HG03045 (cell line): Measurements from ENCODE around the gene ZC3H4.

Experiments
- ATAC-seq: cut with Tn5 transposase; IDR thresholded peaks from one replicate; pipeline ENCODE4 v1.9.1; 2021; ENCODE audit warnings: mild to moderate bottlenecking, moderate library complexity; ENCODE audit not compliant: unreplicated experiment

The ZC3H4 gene

DNA sequence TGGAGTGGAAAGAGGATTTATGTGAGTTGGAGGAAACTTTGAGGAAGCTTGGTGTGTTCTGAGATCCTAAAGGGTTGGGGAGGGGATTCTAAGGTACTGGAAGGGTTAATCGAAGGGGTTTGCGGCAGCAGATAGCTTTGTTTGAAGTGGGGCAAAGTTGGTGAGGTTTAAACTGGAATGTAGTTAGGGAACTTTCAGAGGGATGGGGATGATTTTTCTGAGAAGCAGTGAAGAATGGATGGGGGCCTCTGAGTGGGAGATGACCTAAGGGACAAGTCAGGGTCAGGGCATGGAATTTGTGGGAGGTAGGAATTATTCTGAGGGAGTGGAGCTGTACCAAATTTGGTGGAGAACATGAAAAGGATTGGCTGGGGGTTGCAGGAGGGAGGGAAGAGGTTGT, 21.0 kb upstream of the ZC3H4 start:
- no peak for ATAC-seq

DNA sequence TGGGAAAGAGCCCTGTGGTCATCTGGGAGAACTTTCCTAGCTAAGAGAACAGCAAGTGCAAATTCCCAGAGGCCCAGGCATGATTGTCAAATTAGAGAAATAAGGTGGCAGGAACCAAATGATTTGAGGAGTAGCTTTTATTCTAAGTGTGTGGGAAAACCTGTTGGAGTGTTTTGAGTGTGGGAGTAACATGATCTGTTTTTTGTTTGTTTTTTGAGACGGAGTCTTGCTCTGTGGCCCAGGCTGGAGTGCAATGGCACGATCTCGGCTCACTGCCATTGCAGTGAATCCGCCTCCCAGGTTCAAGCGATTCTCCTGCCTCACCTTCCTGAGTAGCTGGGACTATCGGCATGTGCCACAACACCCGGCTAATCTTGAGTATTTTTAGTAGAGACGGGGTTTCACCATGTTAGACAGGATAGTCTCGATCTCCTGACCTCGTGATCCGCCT, 19.5 kb upstream of the ZC3H4 start:
- ATAC-seq = no peak

DNA sequence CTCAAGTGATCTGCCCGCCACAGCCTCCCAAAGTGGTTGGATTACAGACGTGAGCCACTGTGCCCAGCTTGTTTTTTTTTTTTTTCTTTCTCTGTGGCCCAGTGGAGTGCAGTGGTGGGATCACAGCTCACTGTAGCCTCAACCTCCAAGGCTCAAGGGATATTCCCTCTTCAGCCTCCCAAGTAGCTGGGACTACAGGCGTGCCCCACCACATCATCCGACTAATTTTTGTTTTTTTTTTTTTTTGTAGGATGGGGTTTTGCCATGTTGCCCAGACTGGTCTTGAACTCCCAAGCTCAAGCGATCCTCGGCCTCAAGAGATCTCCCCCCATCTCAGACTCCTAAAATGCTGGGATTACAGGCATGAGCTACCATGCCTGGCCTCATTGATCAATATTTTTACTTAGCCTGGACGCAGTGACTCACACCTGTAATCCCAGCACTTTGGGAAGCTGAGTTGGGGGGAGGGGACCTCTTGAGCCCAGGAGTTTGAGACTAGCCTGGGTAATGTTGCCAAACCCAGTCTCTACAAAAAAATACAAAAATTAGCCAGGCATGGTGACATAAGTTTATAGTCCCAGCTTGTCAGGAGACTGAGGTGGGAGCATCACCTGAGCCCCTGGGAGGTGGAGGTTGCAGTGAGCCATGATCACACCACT, 18.7 kb upstream of the ZC3H4 start:
- no peak for ATAC-seq

DNA sequence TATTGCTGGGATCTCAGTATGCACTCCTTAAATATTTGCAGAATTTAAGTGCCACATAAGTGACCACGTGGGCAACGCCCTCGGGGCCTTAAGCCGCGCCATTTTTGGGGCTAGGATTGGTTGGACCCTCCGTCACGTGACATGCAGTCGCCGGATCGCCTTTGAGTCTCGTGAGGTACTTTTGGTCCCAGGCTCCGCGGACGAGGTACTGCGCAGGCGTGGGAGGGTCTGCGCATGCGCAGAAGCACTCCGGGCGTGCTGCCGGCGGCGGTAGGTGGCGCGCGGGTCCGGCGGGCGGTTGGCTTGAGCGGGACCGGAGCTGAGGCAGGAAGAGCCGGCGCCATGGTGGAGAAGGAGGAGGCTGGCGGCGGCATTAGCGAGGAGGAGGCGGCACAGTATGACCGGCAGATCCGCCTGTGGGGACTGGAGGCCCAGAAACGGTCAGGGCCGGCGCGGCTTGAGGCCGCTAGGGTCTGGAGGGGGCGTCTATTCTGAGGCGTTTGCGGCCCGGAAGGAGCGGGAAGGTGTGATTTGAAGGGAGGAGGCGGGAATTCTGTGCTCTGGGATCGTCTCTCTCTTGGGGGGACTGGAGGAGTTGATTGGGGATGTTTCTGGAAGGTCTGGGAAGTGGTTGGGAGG, 17.1 kb upstream of the ZC3H4 start, which contains the start of gene SAE1:
Gene SAE1, plus strand, starts transcription at position 247 of the 639 bp plus-strand sequence. Its CDS starts 96 bp downstream, at position 343.
- ATAC-seq = peak; percentile 83

DNA sequence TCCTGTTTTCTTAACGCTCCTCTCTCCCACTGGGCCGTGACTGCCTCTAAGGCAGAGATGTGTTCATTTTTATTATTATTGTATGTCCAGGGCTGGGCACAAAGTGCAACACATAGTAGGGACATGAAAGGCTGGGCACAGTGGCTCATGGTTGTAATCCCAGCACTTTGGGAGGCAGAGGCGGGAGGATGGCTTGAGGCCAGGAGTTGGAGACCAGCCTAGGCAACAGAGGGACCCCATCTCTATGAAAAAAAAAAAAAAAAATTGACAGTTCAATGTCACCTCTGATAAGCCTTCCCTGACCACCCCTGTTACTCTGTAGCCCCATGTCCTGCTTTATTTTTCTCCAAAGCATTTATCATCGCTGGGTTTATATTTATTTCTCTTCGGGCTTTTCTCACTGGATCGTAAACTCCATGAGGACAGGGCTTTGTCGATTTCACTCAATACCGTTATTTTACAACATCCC, 16.6 kb upstream of the ZC3H4 start:
- ATAC-seq = no peak

DNA sequence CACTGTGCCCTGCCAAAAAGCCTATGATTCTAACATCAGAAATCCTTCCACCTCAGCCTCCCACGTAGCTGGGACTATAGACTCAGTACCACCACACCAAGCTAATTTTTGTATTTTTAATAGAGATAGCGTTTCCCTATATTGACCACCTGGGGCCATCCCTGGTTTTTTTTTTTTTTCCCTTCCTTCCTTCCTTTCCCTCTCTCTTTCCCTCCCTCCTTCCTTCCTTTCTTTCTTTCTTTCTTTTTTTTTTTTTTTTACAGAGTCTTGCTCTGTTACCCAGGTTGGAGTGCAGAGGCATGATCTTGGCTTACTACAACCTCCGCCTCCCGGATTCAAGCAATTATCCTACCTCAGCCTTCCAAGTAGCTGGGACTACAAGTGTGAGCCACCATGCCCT, 16.0 kb upstream of the ZC3H4 start:
- ATAC-seq = no peak

DNA sequence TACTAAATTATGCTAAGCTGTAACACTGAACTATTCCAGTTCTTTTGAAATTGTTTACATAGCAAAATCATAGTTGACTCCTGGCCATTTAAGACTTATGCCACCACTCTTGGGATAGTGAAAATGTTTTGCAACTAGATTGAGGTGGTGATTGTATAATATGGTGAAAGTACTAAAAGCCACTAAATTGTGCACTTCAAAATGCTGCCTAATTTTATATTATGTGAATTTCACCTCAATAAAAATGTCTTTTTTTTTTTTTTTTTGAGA, 12.0 kb upstream of the ZC3H4 start:
- ATAC-seq = no peak

DNA sequence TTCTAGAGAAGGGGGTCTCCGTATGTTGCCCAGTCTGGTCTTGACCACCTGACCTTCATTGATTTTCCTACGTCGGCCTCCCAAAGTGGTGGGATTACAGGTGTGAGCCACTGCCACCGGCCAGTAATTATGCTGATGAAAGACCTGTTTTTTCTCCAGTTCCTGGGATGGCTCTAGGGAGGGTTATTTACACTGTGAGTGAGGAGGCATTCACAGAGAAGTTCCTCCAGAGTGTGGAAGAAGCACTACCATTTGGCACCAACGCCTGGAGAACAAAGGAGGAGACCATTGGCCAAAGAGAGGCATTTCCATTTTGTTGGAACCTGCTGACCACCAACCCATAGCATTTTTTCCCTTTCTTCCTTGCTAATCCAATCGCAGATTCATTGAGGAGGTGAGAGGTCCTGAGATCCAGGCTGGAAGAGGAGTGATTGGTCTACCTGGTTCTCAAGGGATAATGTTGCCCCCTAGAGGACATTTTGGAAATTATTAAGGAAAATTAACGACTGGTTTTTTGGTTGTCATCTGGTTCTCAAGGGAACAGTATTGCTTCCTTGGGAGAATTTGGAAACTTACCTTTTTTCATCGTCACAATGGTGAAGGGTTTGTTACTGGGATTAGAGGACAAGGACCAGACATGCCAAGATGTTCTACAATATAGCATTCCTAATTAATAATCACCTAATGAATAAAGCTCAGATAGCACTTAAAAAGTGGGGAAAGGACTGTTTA, 11.5 kb upstream of the ZC3H4 start:
- no peak for ATAC-seq

DNA sequence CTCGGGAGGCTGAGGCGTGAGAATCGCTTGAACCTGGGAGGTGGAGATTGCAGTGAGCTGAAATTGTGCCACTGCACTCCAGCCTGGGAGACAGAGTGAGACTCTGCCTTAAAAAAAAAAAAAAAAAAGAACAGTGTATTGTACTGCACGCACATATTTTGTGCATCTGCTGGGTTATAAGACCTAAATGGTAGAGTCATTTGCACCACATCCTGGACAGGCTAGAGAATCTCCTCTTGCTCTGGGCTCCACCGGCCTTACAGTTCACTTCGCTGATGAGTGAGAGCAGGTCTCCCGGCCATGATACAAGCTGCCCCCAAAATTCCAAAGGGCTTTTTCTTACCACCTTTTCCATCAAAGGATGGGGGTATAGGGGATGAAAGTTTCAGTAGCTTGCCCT, 9.8 kb upstream of the ZC3H4 start:
- no peak for ATAC-seq

DNA sequence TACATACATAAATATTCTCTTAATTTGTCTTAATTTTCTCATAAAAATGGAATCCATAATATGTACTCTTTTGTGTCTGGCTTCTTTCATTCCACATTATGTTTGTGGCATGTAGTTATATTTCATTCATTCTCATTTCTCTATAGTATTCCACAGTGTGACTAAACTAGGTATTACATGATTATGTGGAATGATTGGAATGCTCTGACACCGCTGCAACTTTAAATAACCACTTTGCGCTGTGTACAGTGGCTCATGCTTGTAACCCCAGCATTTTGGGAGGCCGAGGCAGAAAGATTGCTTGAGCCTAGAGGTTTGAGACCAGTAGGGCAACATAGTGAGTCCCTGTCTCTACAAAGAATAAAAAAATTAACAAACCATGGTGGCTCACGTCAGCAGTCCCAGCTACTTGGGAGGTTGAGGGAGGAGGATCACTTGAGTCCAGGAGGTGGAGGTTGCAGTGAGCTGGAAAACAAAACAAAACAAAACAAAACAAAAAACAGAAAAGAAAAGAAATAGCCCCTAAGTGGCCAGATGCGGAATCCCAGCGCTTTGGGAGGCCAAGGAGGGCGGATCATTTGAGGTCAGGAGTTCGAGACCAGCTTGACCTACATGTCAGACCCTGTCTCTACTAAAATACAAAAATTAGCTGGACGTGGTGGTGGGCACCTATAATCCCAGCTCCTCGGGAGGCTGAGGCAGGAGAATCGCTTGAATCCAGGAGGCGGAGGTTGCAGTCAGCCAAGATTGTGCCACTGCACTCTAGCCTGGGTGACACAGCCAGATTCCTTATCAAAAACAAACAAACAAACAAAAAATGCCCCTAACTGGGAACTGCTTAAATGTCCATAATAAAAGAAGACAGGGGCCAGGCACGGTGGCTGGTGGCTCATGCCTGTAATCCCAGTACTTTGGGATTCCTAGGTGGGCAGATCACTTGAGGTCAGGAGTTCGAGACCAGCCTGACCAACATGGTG, 9.1 kb upstream of the ZC3H4 start:
- ATAC-seq = no peak

DNA sequence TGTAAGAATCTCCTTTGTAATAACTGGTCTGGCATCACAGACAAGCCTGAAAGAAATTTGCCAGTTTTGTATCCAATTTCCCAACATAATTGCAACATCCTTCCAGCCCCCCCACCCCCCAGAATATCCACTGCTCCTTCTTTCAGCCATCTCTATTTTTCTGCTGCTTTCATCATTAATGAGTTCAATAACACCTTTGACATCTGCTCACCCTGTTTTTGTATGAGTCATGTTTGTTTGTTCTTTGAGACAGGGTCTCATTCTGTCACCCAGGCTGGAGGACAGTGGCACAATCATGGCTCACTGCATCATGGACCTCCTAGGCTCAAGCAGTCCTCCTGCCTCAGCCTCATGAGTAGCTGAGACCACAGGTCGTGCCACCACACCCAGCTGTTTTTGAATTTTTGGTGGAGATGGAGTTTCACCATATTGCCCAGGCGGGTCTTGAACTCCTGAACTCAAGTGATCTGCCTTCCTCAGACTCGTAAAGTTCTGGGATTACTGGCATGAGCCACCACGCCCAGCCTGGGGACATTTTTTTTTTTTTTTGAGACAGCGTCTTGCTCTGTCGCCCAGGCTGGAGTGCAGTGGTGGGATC, 7.0 kb upstream of the ZC3H4 start:
- no peak for ATAC-seq

DNA sequence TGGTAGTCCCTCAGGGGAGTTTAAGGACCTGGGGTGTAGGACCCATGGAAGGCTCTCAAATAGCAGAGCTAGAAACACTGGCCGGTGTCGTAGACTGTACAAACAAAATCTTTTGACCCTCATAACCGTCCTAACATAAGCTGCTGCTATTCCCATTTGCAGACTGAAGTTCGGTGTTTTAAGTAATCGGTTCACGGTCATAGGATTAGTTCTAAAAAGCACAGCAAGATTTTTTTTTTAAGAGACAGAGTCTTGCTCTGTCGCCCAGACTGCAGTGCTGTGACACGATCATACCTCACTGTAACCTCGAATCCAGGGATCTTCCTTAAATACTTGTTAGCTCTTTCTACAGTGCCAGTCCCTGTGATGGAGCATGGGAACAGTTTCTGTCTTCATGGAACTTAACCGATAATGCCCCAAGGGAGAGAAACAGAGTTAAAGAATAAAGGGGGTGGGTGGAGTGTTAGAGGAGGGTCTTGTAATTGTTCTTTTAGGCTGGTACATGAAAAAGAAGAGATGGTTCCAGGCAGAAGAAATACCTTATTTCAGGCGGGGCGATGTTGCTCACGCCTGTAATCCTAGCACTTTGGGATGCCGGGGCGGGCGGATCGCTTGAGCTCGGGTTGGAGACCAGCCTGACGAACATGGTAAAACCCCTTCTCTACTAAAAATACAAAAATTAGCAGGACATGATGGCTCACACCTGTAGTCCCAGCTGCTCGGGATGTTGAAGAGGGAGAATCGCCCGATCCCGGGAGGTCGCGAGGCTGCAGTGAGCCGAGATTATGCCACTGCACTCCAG, 475 bp upstream of the ZC3H4 start:
- ATAC-seq = no peak

DNA sequence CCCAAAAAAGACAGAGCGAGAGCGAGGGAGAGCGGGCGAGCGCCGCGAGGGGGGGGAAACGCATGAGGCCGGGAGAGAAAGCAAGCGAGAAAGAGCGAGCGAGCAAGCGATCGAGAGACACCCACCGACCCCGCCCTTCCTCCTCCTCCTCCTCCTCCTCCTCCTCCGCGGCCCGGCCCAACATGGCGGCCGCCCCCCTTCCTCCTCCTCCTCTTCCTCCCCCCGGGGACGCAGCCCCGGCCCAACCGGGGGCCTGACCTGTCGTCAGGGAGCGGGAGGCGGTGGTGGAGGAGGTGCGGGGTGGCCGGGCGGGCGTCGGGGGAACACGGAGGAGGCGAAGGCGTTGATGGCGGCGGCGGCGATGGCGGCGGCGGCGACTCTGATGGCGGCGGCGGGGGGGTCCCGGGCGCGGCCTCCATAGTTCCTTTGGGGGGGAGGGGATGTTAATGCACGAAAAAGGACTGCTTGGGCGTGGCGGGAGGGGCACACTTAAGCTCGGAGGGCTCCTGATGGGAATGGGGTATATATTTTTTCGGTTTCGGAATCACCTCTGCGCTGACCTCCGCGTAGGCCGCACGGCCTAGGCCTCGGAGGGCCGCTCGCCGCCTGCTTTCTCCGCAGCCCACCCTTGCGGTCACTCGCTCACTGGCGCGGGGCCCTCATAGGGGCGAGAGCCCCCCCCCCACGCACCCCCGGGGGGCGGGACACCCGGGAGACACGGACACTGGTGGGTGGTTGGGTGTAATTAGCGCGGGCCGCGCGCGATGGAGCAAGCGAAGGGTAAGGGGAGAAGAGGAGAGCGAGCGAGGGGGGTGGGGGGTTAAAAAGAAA, 1.2 kb downstream of the ZC3H4 start:
- peak; percentile 28 for ATAC-seq

DNA sequence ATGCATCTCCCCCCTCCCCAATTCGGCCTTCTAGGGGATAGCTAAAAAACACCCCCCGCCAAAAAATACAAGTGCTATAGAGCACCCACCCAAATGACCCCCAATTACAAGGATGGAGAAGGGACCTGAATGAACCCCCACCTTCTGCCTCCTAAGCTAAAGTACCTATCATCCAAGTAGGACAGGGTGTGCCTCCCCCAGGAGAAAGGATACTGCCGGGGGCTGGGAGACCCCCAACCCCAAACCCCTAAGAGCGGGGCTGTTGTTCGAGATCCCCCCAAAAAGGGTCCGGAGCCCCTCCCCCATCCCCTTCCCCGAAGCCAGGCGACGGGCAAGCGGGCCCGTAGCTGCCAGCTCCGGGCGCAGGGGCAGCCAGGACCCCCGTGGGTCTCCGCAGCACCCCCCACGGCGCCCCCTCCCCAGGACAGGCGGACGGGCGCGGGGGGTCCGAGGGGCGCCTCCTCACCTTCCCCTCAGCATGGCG, 1.9 kb downstream of the ZC3H4 start:
- ATAC-seq = no peak

DNA sequence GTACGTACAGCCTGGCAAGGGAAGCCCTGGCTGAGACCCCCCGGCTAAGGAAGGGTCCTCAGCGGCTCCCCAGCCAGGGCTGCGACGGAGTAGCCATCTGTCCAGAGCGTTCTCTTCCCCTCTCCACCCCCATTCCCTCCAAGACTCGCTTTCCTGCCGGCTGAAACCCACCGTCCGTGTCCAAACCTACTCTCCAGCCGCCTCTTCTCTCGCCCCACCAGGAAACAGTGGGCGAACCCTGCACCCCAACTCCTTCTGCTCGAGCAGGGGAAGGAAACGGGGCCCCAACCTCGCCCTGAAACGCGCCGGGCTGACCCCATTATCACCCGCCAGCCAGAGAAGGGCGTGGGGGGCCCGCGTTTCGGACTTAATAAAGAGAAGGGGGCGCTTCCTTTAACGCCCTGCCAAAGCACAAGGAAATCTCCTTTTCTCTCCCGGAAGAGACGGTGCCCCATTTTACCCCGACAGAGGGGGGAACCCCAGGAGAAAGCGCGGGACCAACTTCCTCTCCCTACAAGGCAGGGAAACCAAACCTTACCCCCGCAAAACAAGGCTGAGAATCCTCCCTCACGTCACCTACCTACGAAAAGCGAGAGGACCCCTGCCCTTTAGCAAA, 2.5 kb downstream of the ZC3H4 start:
- no peak for ATAC-seq

DNA sequence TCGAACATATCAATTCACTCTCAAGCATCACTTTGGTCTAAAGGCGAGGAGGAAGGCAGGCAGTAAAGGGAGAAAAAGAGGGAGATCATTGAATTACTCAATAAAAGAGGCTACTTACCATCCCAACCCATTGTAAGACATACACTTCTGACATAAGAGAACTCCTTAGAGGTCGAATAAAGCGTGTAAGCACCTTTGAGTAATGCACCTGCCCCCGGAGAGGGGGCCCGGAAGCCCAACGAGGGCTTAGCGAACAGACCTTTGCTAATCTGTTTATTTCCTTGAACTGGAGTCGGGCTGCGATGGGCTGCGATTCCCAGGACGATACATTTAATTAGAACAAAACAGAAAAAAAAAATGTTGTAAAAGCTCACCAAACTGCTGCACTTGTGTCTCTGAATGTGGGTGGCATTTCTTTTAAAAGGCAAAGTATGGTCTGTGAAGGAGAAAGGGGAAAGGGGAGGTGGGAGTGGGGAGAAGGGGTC, 3.0 kb downstream of the ZC3H4 start:
- ATAC-seq = no peak

DNA sequence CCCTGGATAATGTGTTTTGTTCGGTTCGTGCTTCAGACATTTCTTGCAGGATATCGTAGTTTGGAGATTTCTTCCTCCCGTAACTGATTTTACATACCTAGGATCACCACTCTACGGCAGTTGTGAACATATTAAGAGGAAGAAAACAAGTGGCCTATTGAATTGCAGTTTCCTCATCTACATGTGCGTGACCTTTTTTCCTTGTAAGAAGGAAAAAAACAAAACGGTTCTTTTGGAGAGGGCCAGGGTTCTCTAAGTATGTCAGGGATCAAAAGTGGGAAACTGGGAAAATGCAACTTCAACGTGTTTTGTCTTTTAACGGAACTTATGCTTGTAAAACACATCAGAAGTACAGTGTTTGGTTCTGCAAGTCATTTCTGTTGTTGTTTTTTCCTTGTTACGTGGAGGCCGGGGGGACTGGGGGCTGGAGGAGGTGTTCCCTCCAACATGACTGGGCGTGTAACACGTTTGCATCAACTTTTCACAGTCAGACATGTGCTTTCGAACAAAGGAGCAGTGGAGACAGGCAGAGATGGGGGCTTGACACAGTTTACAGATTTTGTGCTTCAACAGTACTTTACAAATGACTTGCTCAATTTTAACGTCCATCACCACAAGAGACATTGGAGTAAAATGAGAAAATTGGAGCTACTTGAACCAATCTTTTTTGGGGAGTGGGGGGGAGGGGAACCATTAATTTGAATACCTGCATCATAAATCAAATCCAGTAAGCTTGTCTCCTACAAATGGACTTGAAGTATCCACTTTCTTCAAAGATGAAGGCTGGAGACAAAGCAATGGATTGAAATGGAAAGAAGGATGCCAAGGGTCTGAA, 3.8 kb downstream of the ZC3H4 start:
- no peak for ATAC-seq
